Stimulated activated CD4-positive, alpha-beta T cell treated with anti-CD3 and anti-CD28 coated beads, Interleukin-15, amount 100 ng/mL, for 48 hours (primary cell): ENCODE results near the gene MADD.

Experiments
- DNase-seq, 2 donors: peaks; one replicate each; pipeline ENCODE4 v3.0.0-alpha.2; 2020; ENCODE audit warnings: low read depth in 2 of 2

The MADD gene

DNA sequence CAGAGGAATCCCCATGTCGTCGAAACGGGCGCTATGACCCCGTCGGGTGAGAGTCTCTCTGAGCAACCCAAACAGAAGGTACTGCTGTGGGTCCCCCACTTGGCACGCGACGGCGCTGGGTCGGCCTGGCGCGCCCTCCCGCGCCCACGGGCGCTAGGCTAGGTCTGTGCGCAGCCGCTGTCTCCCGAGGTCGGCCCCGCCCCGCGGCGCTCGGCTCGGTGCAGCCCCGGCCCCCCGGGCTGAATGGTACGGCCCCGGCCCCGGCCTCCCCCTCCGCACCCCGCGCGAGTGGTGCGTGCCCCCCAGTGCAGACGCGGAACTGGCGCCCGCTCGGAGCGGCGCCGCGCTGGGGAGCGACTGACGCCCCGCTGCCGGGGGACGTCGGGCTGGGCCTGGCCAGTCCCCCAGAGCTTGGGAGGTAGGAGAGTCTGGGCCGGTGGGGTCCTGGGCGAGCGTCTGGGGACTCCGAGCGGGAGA lies at the start of gene MADD:
Gene MADD, plus strand, starts transcription at position 305 of the 477 bp plus-strand sequence.
- DNase-seq: peak; percentile 83 to 86

DNA sequence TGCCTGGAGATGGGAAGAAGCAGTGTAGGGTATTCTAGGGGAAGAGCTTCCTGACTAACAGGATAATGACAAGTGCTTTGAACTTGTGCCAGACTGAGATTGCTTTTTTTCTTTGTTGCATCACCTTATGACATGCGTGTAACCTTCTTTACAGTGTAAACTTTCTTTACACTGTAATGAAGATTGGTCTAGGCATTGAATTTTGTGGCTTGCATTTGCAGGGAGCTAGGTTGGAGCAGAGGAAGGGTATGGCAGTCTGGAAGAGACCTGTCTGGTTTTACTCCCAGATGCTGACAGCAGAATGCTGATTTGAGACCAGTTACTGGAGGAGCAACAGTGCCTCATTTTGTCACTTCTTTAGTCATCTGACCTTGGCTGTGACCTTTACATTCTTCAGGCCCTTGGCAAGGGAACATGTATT lies 49.5 kb upstream of the MADD start:
- no peak for DNase-seq

DNA sequence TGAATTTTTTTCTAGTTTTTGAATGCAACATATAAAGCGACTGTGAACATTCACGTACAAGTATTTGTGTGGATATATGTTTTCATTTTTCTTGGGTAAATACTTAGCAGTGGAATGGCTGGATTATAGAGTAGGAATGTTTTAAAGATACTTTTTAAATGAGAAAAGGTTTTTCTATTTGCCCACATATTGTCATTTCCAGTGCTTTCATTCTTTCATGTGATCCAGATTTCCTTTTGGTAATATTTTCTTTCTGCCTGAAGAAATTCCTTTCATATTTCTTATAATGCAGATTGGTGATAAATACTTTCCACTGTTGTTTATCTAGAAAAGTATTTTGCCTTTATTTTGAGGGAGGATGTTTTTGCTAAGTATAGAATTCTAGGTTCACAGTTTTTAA lies 47.2 kb upstream of the MADD start:
- no peak for DNase-seq

DNA sequence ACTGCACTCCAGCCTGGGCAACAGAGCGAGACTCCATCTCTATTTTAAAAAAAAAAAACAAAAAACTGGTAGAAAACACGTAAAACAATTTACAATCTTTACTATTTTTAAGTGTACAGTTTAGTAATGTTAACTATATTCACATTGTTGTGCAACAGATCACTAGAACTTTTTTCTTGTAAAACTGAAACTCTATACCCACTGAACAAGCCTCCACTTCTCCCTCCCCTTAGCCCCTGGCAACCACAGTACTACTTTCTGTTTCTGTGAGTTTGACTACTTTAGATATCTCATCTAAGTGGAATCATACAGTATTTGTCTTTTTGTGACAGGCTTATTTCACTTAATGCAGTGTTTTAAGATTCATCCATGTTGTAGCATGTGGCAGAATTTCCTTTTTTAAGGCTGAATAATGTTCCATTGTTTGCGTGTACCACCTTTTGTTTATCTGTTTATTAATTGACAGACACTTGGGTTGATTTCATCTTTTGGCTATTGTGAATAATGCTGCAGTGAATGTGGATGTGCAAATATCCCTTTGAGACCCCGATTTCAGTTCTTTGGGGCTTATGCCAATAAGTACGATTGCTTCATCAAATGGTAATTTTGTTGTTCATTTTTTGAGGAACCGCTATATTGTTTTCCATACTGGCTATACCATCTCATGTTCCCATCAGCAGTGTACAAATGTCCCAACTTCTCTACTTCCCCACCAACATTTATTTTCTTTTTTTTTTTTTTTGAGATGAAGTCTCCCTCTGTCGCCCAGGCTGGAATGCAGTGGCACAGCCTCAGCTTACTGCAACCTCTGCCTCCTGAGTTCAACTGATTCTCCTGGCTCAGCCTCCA lies 44.2 kb upstream of the MADD start:
- no peak for DNase-seq

DNA sequence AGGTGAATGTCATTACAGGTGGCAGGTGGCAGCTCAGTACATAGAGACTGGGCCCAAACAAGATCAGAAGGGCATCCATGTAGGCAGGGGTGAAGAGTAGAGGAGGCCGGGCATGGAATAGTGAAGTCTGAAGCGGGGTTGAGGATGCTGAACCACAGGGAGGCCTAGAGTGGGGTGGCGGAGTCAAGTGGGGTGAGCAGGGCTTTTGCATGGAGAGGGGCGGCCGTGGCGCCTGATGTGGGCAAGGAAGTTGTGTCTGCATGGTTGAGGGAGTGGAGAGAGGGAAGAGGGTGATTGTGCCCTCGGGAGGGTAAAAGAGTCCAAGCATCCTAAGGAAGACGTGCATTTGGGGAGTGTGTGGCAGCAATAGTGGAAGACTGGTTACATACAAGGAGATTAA lies 40.8 kb upstream of the MADD start:
- DNase-seq: no peak

DNA sequence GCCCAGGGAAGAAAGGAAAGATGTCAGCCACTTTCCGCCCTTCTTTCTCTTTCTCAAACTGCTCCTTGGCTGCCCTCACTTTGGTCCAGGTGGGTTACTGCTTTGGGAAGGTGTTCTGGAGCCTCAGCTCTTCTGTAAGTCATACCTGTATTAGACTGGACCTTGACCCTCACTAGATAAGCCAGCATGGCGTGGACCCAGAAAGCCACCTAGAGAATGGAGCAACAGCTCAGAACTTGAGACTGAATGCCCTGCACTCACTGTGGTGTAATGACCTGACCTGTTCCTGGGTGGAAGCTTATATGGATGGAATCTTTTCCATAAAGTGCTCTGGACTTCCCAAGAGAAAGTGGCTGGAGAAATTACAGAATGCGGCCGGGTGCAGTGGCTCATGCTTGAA lies 36.9 kb upstream of the MADD start:
- no peak for DNase-seq

DNA sequence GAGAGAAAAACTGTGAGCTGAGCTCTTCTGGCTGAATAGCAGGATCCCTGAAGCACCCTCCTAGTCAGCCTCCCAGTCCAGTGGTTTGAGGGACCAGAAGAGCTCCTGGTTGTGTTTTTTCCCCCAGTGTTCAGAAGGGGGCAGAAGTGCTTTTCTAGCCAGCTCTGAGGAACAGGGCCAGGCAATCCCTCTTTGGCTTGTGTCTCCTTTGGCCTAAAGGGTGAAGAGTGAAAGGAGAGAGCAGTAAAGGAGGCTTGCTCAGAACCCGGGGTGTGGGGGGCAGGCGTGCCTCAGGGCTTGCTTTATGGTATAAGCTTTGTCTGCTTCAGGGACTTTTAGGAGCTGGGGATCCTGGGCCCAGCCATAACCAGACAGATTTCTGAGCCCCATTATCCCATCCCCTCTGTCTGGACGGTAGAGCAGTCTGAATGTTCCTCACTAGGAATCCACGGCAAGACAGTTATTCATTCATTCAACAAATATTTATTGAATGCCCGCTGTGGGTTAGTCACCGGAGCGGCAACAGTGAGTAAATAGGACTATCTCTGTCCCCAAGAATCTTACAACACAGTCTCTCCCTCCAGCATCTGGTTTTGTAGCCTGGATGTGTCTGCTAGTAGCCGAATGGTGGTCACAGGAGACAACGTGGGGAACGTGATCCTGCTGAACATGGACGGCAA lies 35.8 kb upstream of the MADD start:
- no peak for DNase-seq

DNA sequence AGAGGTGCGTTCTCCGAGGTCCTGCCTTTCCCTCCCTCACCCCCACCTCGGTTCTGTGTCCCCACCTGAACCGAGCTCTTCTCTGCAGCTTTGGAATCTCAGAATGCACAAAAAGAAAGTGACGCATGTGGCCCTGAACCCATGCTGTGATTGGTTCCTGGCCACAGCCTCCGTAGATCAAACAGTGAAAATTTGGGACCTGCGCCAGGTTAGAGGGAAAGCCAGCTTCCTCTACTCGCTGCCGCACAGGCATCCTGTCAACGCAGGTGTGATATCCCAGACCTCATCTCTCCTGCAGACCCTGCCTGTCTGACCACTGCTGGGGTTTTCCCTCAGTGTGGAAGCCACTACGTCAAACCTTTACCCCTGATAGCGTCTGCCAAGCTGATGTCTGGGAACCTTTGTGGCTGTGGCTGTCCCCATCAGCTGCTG lies 35.2 kb upstream of the MADD start:
- DNase-seq: no peak

DNA sequence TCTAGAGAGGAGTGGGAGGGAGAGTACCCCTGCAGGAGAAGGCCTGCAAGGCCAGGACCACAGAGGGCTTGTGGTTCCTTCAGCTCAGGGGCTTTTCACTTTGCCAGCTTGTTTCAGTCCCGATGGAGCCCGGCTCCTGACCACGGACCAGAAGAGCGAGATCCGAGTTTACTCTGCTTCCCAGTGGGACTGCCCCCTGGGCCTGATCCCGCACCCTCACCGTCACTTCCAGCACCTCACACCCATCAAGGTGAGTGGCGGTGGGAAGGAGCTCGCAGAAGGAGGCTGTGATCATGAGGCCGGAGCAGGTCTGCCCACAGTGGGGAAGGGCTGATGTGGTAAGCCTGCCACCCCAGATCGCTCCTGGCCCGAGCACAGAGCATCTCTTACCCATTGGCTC lies 34.8 kb upstream of the MADD start:
- DNase-seq: no peak

DNA sequence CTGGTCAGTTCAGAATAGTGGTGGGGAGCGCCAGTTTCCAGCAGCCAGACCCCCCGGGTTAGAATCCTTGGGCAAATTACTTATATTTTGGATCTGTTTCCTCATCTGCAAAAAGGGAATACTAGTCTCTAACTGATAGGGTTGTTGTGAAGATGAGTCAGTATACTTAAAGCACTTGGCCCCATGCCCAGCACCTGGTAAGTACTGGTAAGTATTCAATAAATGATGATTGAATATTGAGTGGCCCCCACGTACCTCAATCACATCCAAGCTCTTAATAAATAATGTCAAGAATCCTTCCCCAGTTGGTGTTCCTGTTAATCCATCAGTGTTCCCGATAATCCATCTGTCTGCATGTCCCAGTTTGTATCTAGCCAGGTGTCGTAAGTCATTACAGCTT lies 33.5 kb upstream of the MADD start:
- DNase-seq: no peak

DNA sequence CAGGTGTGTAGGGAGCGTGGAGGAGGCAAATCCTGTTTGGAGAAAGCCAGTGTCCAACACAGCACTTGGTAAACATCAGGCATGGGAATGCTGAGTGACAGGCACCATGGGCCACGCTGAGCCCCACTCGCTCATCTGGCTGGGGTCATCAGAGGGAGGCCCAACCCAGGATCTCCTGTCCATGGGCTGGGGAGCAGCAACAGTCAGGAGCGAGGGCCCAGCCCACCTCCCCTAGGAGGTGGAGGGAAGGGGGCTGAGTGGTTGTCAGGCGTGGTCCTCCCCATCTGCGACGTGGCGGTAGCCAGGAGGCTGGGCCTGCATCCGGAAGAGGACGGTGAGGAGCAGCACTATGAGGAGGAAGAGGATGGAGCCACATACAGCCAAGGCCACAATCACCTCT lies 30.1 kb upstream of the MADD start:
- DNase-seq: no peak

DNA sequence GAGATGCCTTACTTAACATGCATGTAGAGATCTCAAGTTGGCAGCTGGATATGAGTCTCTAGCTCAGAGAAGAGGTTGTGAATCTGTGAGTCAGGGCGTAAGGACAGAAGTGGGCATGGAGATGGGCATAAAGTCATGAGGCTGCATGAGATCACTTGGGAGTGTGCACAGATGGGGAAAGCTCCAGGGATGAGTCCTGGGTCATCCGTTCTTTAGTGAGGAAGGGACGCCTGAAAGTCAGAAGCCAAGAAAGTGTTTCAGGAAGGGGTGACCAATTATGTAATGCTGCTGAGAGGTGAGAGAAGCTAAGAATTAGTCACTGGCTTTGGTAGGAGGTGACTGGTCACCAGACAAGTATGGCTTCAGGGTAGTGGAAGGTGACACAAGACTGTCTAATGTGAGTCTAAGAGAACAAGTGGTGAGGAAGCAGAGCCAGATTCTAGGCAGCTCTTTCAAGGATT lies 28.1 kb upstream of the MADD start:
- no peak for DNase-seq

DNA sequence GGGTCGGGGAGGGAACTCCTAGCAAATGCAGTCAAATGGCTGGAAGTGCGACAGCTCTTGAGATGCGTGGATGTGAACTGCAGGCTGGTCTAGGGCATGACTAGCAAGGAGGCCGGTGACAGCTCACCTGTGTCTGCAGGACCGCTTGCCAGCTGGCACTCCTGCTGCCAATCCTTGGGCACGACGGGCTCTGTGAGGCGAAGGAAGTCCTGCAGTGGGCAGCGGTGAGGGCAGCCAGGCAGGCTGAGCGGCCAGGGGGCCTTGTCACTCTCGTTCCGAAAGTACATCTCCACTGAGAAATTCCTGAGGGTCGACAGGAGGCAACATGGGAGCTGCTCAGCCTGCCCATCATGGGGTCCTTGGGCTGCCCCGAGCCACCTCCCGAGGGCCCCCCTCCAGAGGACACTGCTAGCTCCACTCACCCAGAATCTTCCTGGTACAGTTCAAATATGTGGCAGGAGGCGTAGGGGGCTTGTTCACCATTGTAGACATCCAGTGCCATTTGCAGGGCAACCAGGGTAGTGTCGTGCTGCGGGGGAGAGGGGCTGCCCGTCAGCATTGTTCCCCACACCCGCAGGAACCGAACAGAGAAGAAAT lies 27.2 kb upstream of the MADD start:
- DNase-seq: no peak

DNA sequence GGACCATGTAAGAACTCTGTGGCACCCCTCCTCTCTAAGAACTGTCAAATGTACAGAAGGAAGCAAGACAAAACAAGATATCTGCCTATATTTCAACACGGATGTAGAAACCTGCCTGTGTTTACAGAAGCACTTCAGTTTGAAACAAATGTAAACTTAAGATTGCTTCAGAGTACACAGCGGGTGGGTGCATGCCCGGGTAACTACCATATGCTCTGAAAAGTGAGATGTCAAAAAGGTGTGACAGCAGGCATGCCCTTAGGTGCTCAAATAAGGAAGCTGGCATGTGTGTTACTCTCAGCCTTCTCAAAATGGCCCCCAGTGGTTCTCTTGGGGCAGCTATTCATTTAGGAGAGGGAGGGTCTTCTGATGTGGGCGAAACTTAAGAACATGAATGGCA lies 26.5 kb upstream of the MADD start:
- DNase-seq: no peak

DNA sequence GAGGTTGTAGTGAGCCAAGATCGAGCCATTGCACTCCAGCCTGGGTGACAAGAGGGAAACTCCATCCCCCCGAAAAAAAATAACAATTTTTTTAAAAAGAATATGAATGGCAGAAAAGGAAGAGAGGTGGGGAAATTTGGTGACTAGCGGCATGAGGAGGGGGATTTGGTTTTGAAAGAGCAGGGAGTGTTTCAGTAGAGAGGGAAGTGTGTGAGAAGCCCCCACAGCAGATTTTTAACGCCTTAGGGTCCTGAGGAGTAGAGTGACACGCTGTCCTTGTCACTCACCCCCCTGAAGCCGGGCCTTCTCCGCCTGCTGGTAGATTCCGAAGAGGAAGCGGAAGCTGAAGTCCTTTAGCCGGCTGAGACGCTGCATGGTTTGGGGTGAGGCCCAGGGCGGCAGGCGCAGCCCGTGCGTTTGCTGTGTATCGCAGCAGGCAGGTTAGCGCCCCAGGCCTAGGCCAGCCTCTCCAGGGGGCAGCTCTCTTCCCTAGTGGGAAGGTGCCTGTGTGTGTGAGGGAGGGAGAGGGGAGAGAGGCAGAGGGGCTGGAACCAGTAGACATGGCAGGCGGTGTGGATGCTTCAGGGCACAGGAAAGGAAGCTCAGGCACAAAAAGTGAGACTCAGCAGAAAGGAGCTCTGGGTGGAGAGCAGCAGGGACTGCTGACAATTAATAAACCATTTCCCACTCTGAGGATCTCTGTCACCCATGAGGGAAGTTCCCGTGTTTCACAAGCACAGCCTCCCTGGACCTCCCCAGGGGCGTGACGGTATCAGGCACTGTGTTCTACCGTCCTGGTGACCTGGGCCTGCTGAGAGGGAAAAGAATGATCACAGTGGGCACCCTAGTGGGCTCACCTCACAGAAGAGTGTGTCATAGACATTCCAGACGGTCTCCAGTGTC lies 25.2 kb upstream of the MADD start:
- no peak for DNase-seq

DNA sequence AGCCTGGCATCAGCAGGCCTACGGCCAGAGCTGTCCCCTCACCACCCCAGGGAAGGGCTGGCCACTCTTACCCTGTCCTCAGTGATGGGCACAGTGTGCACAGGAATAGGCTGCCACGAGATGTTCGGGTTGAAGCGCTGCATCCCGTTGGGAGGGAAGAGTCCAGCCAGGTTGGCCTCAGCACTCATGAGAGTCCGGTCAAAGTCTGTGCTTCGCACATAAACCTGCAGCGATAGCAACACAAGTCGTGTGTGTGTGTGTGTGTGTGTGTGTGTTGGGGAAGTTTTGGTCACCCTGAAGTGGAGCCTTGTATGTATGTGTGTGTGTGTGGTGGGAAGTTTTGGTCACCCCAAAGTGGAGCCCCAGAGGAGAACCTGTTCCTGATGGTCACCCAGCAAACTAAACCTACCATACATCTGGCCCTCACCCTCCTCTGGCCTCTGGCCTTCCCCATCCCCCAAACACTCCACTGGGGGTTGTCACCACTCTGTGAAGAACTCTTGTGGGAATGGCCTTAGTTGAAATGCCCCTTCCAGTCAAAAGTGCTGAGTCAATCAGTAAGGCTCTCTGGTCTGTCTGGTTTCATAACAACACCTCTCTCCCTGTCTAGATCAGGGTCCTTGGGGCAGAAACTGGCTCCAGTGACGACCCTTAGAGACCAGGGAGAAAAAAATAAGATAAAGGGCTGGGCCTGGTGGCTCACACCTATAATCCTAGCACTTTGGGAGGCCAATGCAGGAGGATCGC lies 24.1 kb upstream of the MADD start:
- DNase-seq: no peak

DNA sequence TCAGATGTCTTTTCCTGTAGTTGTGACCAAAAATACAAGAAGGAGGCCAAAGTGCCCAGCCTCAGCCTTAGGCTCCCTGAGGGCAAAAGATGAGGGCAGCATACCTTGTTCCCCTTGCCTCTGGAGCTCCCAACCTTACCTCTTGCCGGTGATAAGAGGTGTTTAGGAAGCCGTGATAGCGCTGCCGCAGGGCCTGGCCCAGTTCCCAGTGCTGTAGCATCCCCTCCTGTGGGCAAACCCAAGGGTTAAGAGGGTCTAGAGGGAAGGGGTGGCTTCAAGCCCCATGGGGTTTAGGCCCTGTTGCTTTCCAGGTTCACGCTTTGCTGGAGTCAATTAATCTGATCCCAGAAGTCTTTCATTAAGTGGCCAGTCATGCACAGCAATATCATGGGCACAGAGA lies 22.4 kb upstream of the MADD start:
- no peak for DNase-seq

DNA sequence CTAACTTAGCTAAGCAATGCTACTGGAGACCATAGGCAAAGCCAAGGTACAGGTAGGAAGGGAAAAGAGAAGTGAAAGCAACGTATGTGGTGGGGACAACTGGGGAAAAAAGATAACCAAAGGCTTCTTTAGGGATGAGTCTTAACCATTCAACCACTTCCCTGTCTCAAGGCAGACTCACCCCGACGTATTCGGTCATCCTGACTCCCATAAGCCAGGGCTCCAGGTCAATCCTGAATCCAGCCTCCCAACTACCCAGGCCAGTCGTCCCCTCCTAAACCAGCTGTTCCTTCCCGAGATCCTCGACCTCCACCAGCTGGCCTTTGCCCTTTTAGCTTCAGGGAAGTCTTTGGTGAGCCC lies 21.6 kb upstream of the MADD start:
- no peak for DNase-seq

DNA sequence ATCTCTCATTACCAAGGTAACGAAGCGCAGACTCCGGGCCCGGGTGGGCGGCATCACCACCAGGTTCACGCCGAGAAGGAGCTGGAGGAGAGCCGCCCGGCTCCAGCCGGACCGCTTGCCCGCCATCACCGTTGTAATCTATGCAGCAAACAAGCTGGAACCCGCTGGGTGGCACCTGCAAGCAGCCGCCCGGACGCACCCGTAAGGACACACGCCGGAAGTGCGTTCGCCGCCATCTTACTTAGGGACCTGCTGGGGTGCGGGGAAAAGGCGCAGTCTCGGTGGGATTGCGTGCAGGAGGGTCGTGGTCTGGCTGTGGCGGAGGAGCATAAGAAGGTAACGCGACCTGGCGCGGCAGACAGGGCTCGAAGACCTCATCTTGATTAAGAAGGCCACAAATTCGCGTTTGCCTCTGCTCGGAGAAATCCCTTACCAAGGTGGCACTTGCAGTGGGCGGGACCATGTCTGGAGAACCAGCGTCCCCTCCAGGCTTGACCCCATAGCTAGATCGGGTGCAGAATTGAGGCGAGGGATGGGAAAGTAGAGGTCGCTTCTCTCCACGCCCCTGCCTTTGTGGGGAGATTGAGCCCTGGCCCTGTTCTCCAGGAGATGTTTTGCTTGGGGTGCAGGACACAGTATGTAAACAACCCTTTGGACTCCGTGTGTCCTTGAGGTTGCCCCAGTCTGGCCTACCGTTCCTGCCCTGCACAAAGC lies 21.1 kb upstream of the MADD start, which contains the start of gene ACP2:
Gene ACP2, minus strand, starts transcription at position 151 of the 714 bp plus-strand sequence. Its CDS starts 25 bp downstream, at position 126.
- peak; percentile 82 for DNase-seq

DNA sequence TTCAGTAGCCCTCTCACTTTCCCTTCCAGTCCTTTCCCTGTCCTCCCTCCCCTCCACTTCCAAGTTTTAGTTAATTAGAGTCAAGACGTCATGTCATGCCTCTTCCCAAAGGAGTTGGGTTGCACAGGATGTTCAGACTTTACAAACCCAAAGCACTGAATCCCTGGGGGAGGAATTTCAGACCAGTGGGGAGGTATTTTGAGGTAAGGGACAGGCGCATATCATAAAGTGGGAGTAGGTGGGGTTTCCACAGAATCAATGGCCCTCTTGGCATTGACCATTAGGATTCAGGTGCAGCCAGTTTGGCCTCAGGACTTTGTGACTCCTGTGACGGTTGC lies 20.6 kb upstream of the MADD start:
- no peak for DNase-seq
